ENCODE results near the gene LMAN1.
A peak's percentile ranks its signal among the peaks of the same experiment; 100 is the strongest.

Gene LMAN1

DNA sequence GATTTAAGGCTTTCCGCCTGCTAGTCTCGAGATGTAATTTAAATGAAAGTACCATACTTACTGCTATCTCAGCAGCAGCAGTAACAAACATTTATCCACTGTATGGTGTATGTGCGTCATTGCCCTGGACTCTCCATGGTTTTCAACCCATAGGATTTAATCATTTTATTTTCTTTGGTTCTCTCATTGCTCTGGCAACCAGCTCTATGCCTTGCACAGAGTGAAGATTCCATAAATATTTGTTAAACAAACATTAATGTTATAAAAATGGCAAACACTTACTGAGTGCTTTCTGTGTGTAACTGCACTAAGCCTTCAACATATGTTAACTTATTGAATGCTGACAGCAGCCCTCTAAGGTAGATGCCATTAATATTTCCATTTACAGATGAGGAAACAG lies 1.3 kb upstream of the LMAN1 start:
- Histone ChIP-seq H3K9ac (ENCODE audit: low read length in 5 of 5) (no peak overlapping the region), H3K4me3 (ENCODE audit: low read depth in 1 of 5, low read length in 5 of 5) (peak overlapping the region in 2 of 5 donors; percentile 95 to 99), H3K36me3 (ENCODE audit: control insufficient read depth in 5 of 5, insufficient read depth in 5 of 5, low read length in 5 of 5) (peaks cover under 1 to 5% (median under 1%) of the 10 kb centered on the region in 5 donors), H3K27ac (ENCODE audit: low read depth, low read length) (no peak overlapping the region), H3K4me1 (ENCODE audit: control insufficient read depth in 5 of 5, insufficient read depth in 5 of 5, low read length in 5 of 5) (peaks cover 0 to 34% (median 26%) of the 10 kb centered on the region in 5 donors), H3K9me3 (ENCODE audit: control insufficient read depth in 5 of 5, low read length in 5 of 5) (no peaks in the 10 kb centered on the region), H3K27me3 (ENCODE audit: control insufficient read depth in 5 of 5, insufficient read depth in 4 of 5, low read length in 5 of 5) (no peaks in the 10 kb centered on the region)

DNA sequence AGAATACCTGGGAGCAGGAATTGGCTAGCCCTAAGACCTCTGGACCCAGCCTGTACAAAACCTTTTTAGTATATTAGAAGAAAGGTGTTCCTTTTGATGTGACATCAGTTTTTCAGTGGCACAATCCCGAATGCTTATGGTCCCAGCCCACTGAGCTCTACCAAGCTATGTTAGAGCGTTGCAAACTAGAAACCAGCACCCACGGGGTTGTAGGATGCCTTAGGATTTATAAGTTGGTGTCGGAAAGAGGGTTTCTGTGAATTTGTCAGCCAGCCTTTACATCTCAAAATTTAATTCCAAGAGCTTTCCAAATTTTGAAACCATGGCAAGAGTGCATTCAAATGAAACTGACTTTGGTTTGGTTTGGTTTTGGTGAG lies 499 bp upstream of the LMAN1 start:
- Histone ChIP-seq H3K27ac (ENCODE audit: low read depth, low read length) (no peak overlapping the region), H3K4me1 (ENCODE audit: control insufficient read depth in 5 of 5, insufficient read depth in 5 of 5, low read length in 5 of 5) (peaks cover 0 to 34% (median 26%) of the 10 kb centered on the region in 5 donors), H3K9me3 (ENCODE audit: control insufficient read depth in 5 of 5, low read length in 5 of 5) (no peaks in the 10 kb centered on the region), H3K36me3 (ENCODE audit: control insufficient read depth in 5 of 5, insufficient read depth in 5 of 5, low read length in 5 of 5) (peaks cover 8 to 12% (median 8%) of the 10 kb centered on the region in 5 donors), H3K4me3 (ENCODE audit: low read depth in 1 of 5, low read length in 5 of 5) (peak overlapping the region; percentile 73 to 99 (median 91)), H3K9ac (ENCODE audit: low read length in 5 of 5) (peak overlapping the region in 4 of 5 donors; percentile 49 to 71 (median 59)), H3K27me3 (ENCODE audit: control insufficient read depth in 5 of 5, insufficient read depth in 4 of 5, low read length in 5 of 5) (no peaks in the 10 kb centered on the region)

DNA sequence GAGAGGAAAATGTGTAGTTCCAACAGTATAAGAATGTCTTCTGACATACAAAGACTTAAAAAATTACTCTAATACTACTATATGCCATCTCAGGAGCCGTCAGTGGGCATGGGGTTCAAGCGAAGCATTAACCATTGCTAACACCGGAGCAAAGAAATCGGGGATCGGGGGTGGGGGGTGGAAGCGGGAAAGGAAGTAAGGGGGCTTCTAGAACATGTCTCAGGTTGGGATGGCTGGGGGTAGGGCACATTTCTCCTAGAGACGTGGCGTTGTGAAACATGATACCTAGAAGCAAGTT lies 702 bp downstream of the LMAN1 start:
- H3K4me3 ChIP-seq (ENCODE audit: low read depth in 1 of 5, low read length in 5 of 5) = peak overlapping the region; percentile 89 to 99 (median 91)
- peaks cover 0 to 34% (median 26%) of the 10 kb centered on the region in 5 donors for H3K4me1 ChIP-seq (ENCODE audit: control insufficient read depth in 5 of 5, insufficient read depth in 5 of 5, low read length in 5 of 5)
- peak overlapping the region; percentile 76 to 95 (median 93) for H3K9ac ChIP-seq (ENCODE audit: low read length in 5 of 5)
- H3K27ac ChIP-seq (ENCODE audit: low read depth, low read length) = peak overlapping the region; percentile 82
- no peaks in the 10 kb centered on the region for H3K9me3 ChIP-seq (ENCODE audit: control insufficient read depth in 5 of 5, low read length in 5 of 5)
- H3K36me3 ChIP-seq (ENCODE audit: control insufficient read depth in 5 of 5, insufficient read depth in 5 of 5, low read length in 5 of 5) = peaks cover 8 to 20% (median 15%) of the 10 kb centered on the region in 5 donors
- H3K27me3 ChIP-seq (ENCODE audit: control insufficient read depth in 5 of 5, insufficient read depth in 4 of 5, low read length in 5 of 5) = no peaks in the 10 kb centered on the region

DNA sequence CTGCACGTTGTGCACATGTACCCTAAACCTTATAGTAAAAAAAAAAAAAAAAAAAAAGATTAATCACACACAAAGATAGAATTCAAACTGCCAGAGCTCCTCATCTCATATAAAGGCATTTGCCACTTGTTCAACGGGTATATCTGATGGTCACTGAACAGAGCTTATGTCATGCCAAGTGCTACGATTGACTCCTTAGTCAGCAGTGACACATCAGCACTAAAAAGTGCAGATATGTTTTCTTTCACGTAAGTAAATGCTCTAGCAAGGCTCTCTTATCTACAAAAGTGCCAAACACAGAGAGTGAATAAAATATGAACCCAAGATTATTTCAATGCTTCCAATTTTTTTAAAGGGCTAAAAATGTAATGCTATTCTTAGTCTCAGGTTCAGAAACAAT lies 1.1 kb downstream of the LMAN1 start:
- peaks cover 0 to 34% (median 26%) of the 10 kb centered on the region in 5 donors for H3K4me1 ChIP-seq (ENCODE audit: control insufficient read depth in 5 of 5, insufficient read depth in 5 of 5, low read length in 5 of 5)
- peak overlapping the region in 4 of 5 donors; percentile 90 to 95 (median 94) for H3K9ac ChIP-seq (ENCODE audit: low read length in 5 of 5)
- H3K27ac ChIP-seq (ENCODE audit: low read depth, low read length) = peak overlapping the region; percentile 82
- H3K27me3 ChIP-seq (ENCODE audit: control insufficient read depth in 5 of 5, insufficient read depth in 4 of 5, low read length in 5 of 5) = no peaks in the 10 kb centered on the region
- no peaks in the 10 kb centered on the region for H3K9me3 ChIP-seq (ENCODE audit: control insufficient read depth in 5 of 5, low read length in 5 of 5)
- H3K4me3 ChIP-seq (ENCODE audit: low read depth in 1 of 5, low read length in 5 of 5) = peak overlapping the region; percentile 89 to 99 (median 91)
- H3K36me3 ChIP-seq (ENCODE audit: control insufficient read depth in 5 of 5, insufficient read depth in 5 of 5, low read length in 5 of 5) = peaks cover 11 to 25% (median 19%) of the 10 kb centered on the region in 5 donors

DNA sequence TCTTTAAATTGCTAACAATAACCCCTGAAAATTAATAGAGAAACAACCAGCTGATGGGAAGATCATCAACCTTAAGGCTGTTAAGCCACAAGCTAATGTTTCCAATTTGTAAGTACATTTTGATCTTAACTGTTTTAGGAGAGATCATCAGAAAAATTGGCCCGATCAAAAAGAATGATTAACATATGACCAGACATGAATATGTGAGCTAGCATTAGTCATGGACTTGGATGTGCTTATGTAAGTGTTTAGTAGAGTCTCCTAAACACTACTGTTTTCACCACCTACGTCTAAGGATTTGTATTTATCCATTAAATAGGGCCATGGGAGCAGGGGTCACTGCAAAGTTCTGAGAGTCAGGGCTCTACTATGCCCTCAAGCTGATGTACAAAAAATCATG lies 4.3 kb downstream of the LMAN1 start:
- H3K36me3 ChIP-seq (ENCODE audit: control insufficient read depth in 5 of 5, insufficient read depth in 5 of 5, low read length in 5 of 5) = peaks cover 31 to 50% (median 40%) of the 10 kb centered on the region in 5 donors
- peaks cover 0 to 29% (median 19%) of the 10 kb centered on the region in 5 donors for H3K4me1 ChIP-seq (ENCODE audit: control insufficient read depth in 5 of 5, insufficient read depth in 5 of 5, low read length in 5 of 5)
- no peaks in the 10 kb centered on the region for H3K9me3 ChIP-seq (ENCODE audit: control insufficient read depth in 5 of 5, low read length in 5 of 5)
- no peak overlapping the region for H3K9ac ChIP-seq (ENCODE audit: low read length in 5 of 5)
- H3K27me3 ChIP-seq (ENCODE audit: control insufficient read depth in 5 of 5, insufficient read depth in 4 of 5, low read length in 5 of 5) = no peaks in the 10 kb centered on the region
- H3K4me3 ChIP-seq (ENCODE audit: low read depth in 1 of 5, low read length in 5 of 5) = no peak overlapping the region
- no peak overlapping the region for H3K27ac ChIP-seq (ENCODE audit: low read depth, low read length)

DNA sequence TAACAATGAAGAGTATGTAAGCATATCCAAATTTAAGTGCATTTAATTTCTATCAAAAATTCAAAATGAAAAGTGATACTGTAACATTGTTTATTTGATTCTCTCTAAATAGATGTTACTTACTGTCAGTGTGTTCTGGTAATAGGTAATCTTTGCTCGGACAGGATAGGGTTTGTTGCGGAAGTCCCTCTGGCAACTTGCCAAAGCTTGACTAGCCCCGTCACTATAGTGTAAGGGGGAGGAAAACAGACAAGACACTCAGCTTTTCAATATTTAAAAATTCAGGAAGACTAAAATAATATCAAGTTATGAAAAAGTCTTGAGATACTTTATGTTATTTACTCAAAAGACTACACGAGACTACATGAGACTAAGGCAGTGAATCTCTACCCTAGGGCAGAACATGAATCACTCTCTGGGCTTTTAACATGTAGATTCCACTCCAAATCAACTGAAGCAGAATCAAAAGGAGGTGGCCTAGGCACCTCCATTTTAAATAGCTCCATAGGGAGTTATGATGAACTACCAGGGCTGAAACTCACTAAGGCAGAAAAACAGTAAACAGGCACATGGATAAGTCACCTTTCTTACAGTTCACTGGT lies 5.9 kb downstream of the LMAN1 start:
- H3K9ac ChIP-seq (ENCODE audit: low read length in 5 of 5) = peak overlapping the region in 1 of 5 donors; percentile 30
- H3K4me3 ChIP-seq (ENCODE audit: low read depth in 1 of 5, low read length in 5 of 5) = no peak overlapping the region
- peaks cover 0 to 20% (median 10%) of the 10 kb centered on the region in 5 donors for H3K4me1 ChIP-seq (ENCODE audit: control insufficient read depth in 5 of 5, insufficient read depth in 5 of 5, low read length in 5 of 5)
- no peaks in the 10 kb centered on the region for H3K9me3 ChIP-seq (ENCODE audit: control insufficient read depth in 5 of 5, low read length in 5 of 5)
- H3K27me3 ChIP-seq (ENCODE audit: control insufficient read depth in 5 of 5, insufficient read depth in 4 of 5, low read length in 5 of 5) = no peaks in the 10 kb centered on the region
- H3K36me3 ChIP-seq (ENCODE audit: control insufficient read depth in 5 of 5, insufficient read depth in 5 of 5, low read length in 5 of 5) = peaks cover 39 to 63% (median 54%) of the 10 kb centered on the region in 5 donors
- no peak overlapping the region for H3K27ac ChIP-seq (ENCODE audit: low read depth, low read length)

DNA sequence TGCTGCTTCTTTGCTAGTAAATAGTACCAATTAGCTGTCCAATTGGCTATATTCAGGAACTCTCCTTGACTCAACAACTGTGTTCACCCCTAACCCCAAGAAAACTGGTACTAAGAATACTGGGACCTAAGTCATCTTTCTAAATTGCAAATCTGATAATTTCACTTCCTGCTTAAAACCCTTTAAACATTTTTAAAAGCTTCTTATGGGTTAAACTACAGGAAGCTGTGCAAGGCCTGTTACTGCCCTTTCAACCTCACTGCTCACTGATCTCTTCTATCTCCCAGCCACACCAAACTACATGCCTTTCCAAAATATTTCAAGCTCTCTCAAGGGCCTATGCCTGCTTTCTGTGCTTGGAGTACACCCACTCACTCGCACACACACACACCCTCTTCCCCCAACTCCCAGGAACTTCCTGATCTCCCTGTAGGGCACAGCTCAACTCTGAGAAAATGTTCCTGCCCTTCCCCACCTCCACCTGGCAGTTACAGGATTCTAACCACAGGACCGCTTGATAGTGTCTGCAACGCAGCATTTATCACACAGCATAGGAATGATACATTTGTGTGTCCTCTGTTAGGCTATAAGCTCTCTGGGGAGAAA lies 6.7 kb downstream of the LMAN1 start:
- no peak overlapping the region for H3K9ac ChIP-seq (ENCODE audit: low read length in 5 of 5)
- H3K27ac ChIP-seq (ENCODE audit: low read depth, low read length) = no peak overlapping the region
- no peaks in the 10 kb centered on the region for H3K9me3 ChIP-seq (ENCODE audit: control insufficient read depth in 5 of 5, low read length in 5 of 5)
- peaks cover 42 to 71% (median 61%) of the 10 kb centered on the region in 5 donors for H3K36me3 ChIP-seq (ENCODE audit: control insufficient read depth in 5 of 5, insufficient read depth in 5 of 5, low read length in 5 of 5)
- no peaks in the 10 kb centered on the region for H3K27me3 ChIP-seq (ENCODE audit: control insufficient read depth in 5 of 5, insufficient read depth in 4 of 5, low read length in 5 of 5)
- H3K4me3 ChIP-seq (ENCODE audit: low read depth in 1 of 5, low read length in 5 of 5) = no peak overlapping the region
- H3K4me1 ChIP-seq (ENCODE audit: control insufficient read depth in 5 of 5, insufficient read depth in 5 of 5, low read length in 5 of 5) = peaks cover 0 to 12% (median 4%) of the 10 kb centered on the region in 5 donors

DNA sequence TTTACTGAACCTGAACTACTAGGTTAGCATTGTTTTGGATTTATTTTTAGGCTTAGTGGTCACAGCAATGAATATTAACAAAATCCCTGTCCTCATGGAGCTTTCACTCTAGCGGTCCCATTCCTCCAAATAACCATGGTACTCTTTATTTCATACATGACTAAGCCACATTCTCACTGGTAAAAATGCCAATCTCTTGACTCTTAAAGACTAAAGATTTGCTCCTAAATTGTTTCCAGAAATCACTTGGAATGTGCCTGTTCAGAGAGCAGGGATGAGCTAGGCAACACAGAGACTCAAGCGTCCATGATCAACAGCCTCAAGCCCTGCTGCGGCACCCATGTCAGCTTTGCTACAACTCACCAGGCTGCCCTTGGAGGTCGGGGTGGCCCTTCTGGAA lies 13.5 kb downstream of the LMAN1 start:
- Histone ChIP-seq H3K36me3 (ENCODE audit: control insufficient read depth in 5 of 5, insufficient read depth in 5 of 5, low read length in 5 of 5) (peaks cover 46 to 77% (median 69%) of the 10 kb centered on the region in 5 donors), H3K27ac (ENCODE audit: low read depth, low read length) (no peak overlapping the region), H3K27me3 (ENCODE audit: control insufficient read depth in 5 of 5, insufficient read depth in 4 of 5, low read length in 5 of 5) (no peaks in the 10 kb centered on the region)

DNA sequence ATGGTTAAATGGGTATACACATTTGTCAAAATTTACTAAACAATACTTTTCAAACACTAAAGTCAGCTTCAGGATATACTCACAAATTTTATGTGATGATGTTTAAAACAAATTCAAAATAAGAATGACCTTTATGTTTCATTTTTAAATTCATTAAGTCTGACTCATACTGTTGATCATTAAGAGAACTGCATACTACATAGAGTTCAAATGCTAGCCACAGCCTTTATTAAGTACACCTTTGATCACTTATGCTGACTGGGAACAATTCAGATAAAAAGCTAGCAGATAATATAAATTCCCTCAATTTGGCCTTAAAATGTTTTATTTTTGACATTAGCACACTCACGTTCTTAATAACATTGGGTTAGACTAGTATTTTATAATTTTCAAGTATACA lies 14.1 kb downstream of the LMAN1 start:
- Histone ChIP-seq H3K9me3 (ENCODE audit: control insufficient read depth in 5 of 5, low read length in 5 of 5) (peaks cover 0 to 3% (median 0%) of the 10 kb centered on the region in 5 donors), H3K4me3 (ENCODE audit: low read depth in 1 of 5, low read length in 5 of 5) (no peak overlapping the region), H3K27me3 (ENCODE audit: control insufficient read depth in 5 of 5, insufficient read depth in 4 of 5, low read length in 5 of 5) (no peaks in the 10 kb centered on the region), H3K4me1 (ENCODE audit: control insufficient read depth in 5 of 5, insufficient read depth in 5 of 5, low read length in 5 of 5) (no peaks in the 10 kb centered on the region), H3K27ac (ENCODE audit: low read depth, low read length) (no peak overlapping the region), H3K36me3 (ENCODE audit: control insufficient read depth in 5 of 5, insufficient read depth in 5 of 5, low read length in 5 of 5) (peaks cover 48 to 81% (median 73%) of the 10 kb centered on the region in 5 donors), H3K9ac (ENCODE audit: low read length in 5 of 5) (no peak overlapping the region)

More for the DNA sequence above, 13.5 kb downstream of the LMAN1 start:
- Histone ChIP-seq H3K9me3 (ENCODE audit: control insufficient read depth in 5 of 5, low read length in 5 of 5) (peaks cover 0 to 3% (median 0%) of the 10 kb centered on the region in 5 donors), H3K9ac (ENCODE audit: low read length in 5 of 5) (no peak overlapping the region), H3K4me3 (ENCODE audit: low read depth in 1 of 5, low read length in 5 of 5) (no peak overlapping the region), H3K4me1 (ENCODE audit: control insufficient read depth in 5 of 5, insufficient read depth in 5 of 5, low read length in 5 of 5) (no peaks in the 10 kb centered on the region)

DNA sequence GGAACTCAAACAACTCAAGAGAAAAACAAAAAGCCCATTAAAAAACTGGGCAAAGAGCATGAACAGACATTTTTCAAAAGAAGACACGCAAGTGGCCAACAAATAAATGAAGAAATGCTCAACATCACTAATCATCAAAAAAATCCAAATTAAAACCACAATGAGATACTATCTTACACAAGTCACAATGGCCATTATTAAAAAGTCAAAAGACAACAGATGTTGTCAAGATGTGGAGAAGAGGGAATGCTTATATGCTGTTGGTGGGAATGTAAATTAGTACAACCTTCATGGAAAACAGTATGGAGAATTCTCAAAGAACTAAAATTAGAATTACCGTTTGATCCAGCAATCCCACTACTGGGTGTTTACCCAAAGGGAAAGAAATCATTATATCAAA lies 15.1 kb downstream of the LMAN1 start:
- Histone ChIP-seq H3K4me1 (ENCODE audit: control insufficient read depth in 5 of 5, insufficient read depth in 5 of 5, low read length in 5 of 5) (peaks cover 0 to 2% (median 0%) of the 10 kb centered on the region in 5 donors), H3K9me3 (ENCODE audit: control insufficient read depth in 5 of 5, low read length in 5 of 5) (peaks cover 0 to 7% (median 0%) of the 10 kb centered on the region in 5 donors), H3K27ac (ENCODE audit: low read depth, low read length) (no peak overlapping the region), H3K9ac (ENCODE audit: low read length in 5 of 5) (no peak overlapping the region), H3K4me3 (ENCODE audit: low read depth in 1 of 5, low read length in 5 of 5) (no peak overlapping the region), H3K27me3 (ENCODE audit: control insufficient read depth in 5 of 5, insufficient read depth in 4 of 5, low read length in 5 of 5) (no peaks in the 10 kb centered on the region), H3K36me3 (ENCODE audit: control insufficient read depth in 5 of 5, insufficient read depth in 5 of 5, low read length in 5 of 5) (peaks cover 54 to 77% (median 72%) of the 10 kb centered on the region in 5 donors)
